ENCODE measurements around the gene BOK.

- TF ChIP-seq L3MBTL2 (conservative IDR thresholded peaks at IDR 0.05): no peak
- TF ChIP-seq LEF1 (IDR thresholded peaks at IDR 0.05; ENCODE audit: borderline replicate concordance): no peak
- no peak for TF ChIP-seq BHLHE40 (IDR thresholded peaks at IDR 0.05; ENCODE audit: borderline replicate concordance)
- TF ChIP-seq FOXK2 (IDR thresholded peaks at IDR 0.05): no peak
- TF ChIP-seq SP1 (IDR thresholded peaks at IDR 0.05): no peak
- no peak for TF ChIP-seq SUZ12 (IDR thresholded peaks at IDR 0.05)
- no peak for TF ChIP-seq FOXA1 (IDR thresholded peaks at IDR 0.05)
- TF ChIP-seq ZNF384 (IDR thresholded peaks at IDR 0.05): no peak
- no peak for TF ChIP-seq PKNOX1 (IDR thresholded peaks at IDR 0.05)
- no peak for TF ChIP-seq FOXM1 (IDR thresholded peaks at IDR 0.05; ENCODE audit: borderline replicate concordance)
Observed at GRCh38 chr2:241538838-241539615, 19.5 kb upstream of the BOK start.

All from HEK293T (cell line).